ENCODE measurements around the gene DLAT.

DNA sequence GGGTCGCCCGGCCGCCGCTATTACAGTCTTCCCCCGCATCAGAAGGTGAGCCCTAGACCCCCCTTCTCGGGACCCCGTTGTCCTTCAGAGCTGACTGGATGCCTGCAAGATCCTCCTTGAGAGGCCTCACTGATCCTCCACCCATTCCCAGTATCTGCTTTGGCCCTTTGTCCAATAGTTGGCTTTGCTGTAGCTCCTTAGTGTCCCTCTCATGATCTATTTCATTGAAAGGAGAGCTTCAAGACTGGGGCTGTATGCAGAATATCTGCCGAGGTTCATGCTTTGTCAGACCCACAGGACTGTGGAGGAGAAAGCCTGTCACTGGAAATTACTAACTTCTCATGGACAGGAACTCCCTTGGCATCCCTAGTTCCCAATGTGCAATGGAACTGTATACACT is 499 bp downstream of the DLAT start:
- TF ChIP-seq, protein P1, sequence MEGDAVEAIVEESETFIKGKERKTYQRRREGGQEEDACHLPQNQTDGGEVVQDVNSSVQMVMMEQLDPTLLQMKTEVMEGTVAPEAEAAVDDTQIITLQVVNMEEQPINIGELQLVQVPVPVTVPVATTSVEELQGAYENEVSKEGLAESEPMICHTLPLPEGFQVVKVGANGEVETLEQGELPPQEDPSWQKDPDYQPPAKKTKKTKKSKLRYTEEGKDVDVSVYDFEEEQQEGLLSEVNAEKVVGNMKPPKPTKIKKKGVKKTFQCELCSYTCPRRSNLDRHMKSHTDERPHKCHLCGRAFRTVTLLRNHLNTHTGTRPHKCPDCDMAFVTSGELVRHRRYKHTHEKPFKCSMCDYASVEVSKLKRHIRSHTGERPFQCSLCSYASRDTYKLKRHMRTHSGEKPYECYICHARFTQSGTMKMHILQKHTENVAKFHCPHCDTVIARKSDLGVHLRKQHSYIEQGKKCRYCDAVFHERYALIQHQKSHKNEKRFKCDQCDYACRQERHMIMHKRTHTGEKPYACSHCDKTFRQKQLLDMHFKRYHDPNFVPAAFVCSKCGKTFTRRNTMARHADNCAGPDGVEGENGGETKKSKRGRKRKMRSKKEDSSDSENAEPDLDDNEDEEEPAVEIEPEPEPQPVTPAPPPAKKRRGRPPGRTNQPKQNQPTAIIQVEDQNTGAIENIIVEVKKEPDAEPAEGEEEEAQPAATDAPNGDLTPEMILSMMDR (IDR thresholded peaks at IDR 0.05): no peak
- TF ChIP-seq, protein P2, sequence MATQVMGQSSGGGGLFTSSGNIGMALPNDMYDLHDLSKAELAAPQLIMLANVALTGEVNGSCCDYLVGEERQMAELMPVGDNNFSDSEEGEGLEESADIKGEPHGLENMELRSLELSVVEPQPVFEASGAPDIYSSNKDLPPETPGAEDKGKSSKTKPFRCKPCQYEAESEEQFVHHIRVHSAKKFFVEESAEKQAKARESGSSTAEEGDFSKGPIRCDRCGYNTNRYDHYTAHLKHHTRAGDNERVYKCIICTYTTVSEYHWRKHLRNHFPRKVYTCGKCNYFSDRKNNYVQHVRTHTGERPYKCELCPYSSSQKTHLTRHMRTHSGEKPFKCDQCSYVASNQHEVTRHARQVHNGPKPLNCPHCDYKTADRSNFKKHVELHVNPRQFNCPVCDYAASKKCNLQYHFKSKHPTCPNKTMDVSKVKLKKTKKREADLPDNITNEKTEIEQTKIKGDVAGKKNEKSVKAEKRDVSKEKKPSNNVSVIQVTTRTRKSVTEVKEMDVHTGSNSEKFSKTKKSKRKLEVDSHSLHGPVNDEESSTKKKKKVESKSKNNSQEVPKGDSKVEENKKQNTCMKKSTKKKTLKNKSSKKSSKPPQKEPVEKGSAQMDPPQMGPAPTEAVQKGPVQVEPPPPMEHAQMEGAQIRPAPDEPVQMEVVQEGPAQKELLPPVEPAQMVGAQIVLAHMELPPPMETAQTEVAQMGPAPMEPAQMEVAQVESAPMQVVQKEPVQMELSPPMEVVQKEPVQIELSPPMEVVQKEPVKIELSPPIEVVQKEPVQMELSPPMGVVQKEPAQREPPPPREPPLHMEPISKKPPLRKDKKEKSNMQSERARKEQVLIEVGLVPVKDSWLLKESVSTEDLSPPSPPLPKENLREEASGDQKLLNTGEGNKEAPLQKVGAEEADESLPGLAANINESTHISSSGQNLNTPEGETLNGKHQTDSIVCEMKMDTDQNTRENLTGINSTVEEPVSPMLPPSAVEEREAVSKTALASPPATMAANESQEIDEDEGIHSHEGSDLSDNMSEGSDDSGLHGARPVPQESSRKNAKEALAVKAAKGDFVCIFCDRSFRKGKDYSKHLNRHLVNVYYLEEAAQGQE (IDR thresholded peaks at IDR 0.05; ENCODE audit: insufficient read depth in 1 of 2, low read depth in 2 of 2, low read length in 1 of 2): no peak
- TF ChIP-seq POLR2AphosphoS5 (IDR thresholded peaks at IDR 0.05; ENCODE audit: low read depth, low read length): no peak
